ENCODE measurements around the gene SORCS2. TPM values are rescaled to one million over a fixed set of nuclear protein-coding genes. Genes with fewer than 3 reads are reported as not detected.

The SORCS2 gene
- polyA plus RNA-seq, 1 donor (not counting 4 experiments of a cell fraction or from before 2014, with no cell fraction given) = 0.09 TPM

- no peak overlapping the region for H3K4me2 ChIP-seq (ENCODE audit: control insufficient read depth, extremely low read depth, insufficient read depth, low read depth, low read length)
Observed at GRCh38 chr4:7774301-7775294, 582.3 kb downstream of the SORCS2 start.

GRCh38 chr4:7775396-7775795 lies 583.1 kb downstream of the SORCS2 start:
- dilution Hi-C loops (cut with MboI; ENCODE audit: extremely low pct_ligation_motif_present, low sequenced_read_pairs) = no loop called here
- Histone ChIP-seq H3K4me1 (ENCODE audit: control insufficient read depth, extremely low read depth, insufficient read depth, low read length) (no peaks in the 10 kb centered on the region), H3K9me3 (ENCODE audit: control insufficient read depth, low read depth, low read length) (no peaks in the 10 kb centered on the region), H4K20me1 (ENCODE audit: control insufficient read depth, extremely low read depth, insufficient read depth, low read length) (no peaks in the 10 kb centered on the region), H3K79me2 (ENCODE audit: control insufficient read depth, insufficient read depth, low read length) (no peaks in the 10 kb centered on the region), H2AFZ (ENCODE audit: control insufficient read depth, low read length) (no peak overlapping the region), H3K4me3 (ENCODE audit: control insufficient read depth in 2 of 3, extremely low read depth in 1 of 3, insufficient read depth in 2 of 3, low read depth in 1 of 3, low read length in 3 of 3) (no peak overlapping the region), H3K9ac (ENCODE audit: control insufficient read depth, extremely low read depth, insufficient read depth, low read length) (no peak overlapping the region), H3K36me3 (ENCODE audit: control insufficient read depth in 2 of 2, extremely low read depth in 1 of 2, insufficient read depth in 2 of 2, low read length in 2 of 2) (peaks cover 15 to 35% of the 10 kb centered on the region in 2 experiments), H3K9me1 (ENCODE audit: control insufficient read depth, extremely low read depth, insufficient read depth, low read length) (no peaks in the 10 kb centered on the region), H3K4me2 (ENCODE audit: control insufficient read depth, extremely low read depth, insufficient read depth, low read depth, low read length) (no peak overlapping the region), H3K27me3 (ENCODE audit: control insufficient read depth, extremely low read depth, insufficient read depth, low read length) (no peaks in the 10 kb centered on the region), H3K27ac (ENCODE audit: control insufficient read depth, insufficient read depth, low read length) (no peak overlapping the region)
- TF ChIP-seq, protein P1, sequence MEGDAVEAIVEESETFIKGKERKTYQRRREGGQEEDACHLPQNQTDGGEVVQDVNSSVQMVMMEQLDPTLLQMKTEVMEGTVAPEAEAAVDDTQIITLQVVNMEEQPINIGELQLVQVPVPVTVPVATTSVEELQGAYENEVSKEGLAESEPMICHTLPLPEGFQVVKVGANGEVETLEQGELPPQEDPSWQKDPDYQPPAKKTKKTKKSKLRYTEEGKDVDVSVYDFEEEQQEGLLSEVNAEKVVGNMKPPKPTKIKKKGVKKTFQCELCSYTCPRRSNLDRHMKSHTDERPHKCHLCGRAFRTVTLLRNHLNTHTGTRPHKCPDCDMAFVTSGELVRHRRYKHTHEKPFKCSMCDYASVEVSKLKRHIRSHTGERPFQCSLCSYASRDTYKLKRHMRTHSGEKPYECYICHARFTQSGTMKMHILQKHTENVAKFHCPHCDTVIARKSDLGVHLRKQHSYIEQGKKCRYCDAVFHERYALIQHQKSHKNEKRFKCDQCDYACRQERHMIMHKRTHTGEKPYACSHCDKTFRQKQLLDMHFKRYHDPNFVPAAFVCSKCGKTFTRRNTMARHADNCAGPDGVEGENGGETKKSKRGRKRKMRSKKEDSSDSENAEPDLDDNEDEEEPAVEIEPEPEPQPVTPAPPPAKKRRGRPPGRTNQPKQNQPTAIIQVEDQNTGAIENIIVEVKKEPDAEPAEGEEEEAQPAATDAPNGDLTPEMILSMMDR (optimal IDR thresholded peaks at IDR 0.05 in 1 of 3, IDR thresholded peaks at IDR 0.05 in 1 of 3, conservative IDR thresholded peaks at IDR 0.05 in 1 of 3; ENCODE audit: extremely low read depth in 1 of 3, insufficient read depth in 2 of 3, low read length in 3 of 3) = no peak
- no peak for TF ChIP-seq EZH2 (IDR thresholded peaks at IDR 0.05; ENCODE audit: low read length)
- DNase-seq (ENCODE audit: low read depth, low spot score) = no peak
- FAIRE-seq = no peak

More at GRCh38 chr4:7774301-7775294, 582.3 kb downstream of the SORCS2 start:
- Histone ChIP-seq H3K4me3 (ENCODE audit: control insufficient read depth in 2 of 3, extremely low read depth in 1 of 3, insufficient read depth in 2 of 3, low read depth in 1 of 3, low read length in 3 of 3) (no peak overlapping the region), H3K36me3 (ENCODE audit: control insufficient read depth in 2 of 2, extremely low read depth in 1 of 2, insufficient read depth in 2 of 2, low read length in 2 of 2) (peaks cover 15 to 37% of the 10 kb centered on the region in 2 experiments), H2AFZ (ENCODE audit: control insufficient read depth, low read length) (no peak overlapping the region), H3K9ac (ENCODE audit: control insufficient read depth, extremely low read depth, insufficient read depth, low read length) (no peak overlapping the region), H3K79me2 (ENCODE audit: control insufficient read depth, insufficient read depth, low read length) (no peaks in the 10 kb centered on the region), H4K20me1 (ENCODE audit: control insufficient read depth, extremely low read depth, insufficient read depth, low read length) (no peaks in the 10 kb centered on the region), H3K9me3 (ENCODE audit: control insufficient read depth, low read depth, low read length) (no peaks in the 10 kb centered on the region), H3K27ac (ENCODE audit: control insufficient read depth, insufficient read depth, low read length) (no peak overlapping the region), H3K9me1 (ENCODE audit: control insufficient read depth, extremely low read depth, insufficient read depth, low read length) (no peaks in the 10 kb centered on the region), H3K27me3 (ENCODE audit: control insufficient read depth, extremely low read depth, insufficient read depth, low read length) (no peaks in the 10 kb centered on the region), H3K4me1 (ENCODE audit: control insufficient read depth, extremely low read depth, insufficient read depth, low read length) (no peaks in the 10 kb centered on the region)
- no peak for FAIRE-seq
- no peak for DNase-seq (ENCODE audit: low read depth, low spot score)
- TF ChIP-seq, protein P1 (optimal IDR thresholded peaks at IDR 0.05 in 1 of 3, IDR thresholded peaks at IDR 0.05 in 1 of 3, conservative IDR thresholded peaks at IDR 0.05 in 1 of 3; ENCODE audit: extremely low read depth in 1 of 3, insufficient read depth in 2 of 3, low read length in 3 of 3) = no peak
- TF ChIP-seq EZH2 (IDR thresholded peaks at IDR 0.05; ENCODE audit: low read length) = no peak
- dilution Hi-C loops (cut with MboI; ENCODE audit: extremely low pct_ligation_motif_present, low sequenced_read_pairs) = no loop called here

Measured in keratinocyte (primary cell).